ENCODE data around the gene TMEM145.
A peak's percentile ranks its signal among the peaks of the same experiment; 100 is the strongest.

The TMEM145 gene

DNA sequence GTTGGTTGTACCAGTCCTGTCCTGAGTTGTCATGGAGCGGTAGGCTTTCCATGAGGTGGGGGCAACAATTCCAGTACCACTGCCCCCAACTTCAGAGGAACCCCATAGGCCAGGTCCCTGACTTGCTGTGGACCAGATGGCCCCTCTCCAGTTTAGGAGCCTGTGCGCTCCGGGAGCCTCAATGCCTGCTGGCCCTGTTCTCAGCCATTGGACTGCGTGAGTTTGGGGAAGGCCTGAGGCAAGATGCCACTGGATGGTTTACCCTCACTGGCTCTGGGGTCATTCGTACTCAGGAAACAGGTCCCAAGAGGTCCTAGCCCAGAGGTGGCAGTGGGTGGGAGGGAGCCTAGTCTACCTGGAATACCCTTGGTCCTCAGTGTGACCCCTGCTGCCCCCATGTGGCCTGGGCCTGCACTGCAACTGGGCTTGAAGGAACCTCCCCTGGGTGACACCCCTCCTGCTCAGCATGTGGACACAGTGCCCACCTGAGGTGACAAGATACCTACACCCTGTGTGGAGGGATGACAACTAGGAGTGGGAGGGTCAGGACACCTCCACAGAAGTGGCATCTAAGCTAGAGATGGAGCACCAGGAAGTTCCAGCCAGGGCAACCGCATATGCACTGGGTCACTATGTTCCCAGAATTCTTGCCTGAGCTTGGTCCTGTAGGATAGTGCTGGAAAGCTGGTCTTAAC is 17.1 kb upstream of the TMEM145 start:
- TF ChIP-seq, protein P1, sequence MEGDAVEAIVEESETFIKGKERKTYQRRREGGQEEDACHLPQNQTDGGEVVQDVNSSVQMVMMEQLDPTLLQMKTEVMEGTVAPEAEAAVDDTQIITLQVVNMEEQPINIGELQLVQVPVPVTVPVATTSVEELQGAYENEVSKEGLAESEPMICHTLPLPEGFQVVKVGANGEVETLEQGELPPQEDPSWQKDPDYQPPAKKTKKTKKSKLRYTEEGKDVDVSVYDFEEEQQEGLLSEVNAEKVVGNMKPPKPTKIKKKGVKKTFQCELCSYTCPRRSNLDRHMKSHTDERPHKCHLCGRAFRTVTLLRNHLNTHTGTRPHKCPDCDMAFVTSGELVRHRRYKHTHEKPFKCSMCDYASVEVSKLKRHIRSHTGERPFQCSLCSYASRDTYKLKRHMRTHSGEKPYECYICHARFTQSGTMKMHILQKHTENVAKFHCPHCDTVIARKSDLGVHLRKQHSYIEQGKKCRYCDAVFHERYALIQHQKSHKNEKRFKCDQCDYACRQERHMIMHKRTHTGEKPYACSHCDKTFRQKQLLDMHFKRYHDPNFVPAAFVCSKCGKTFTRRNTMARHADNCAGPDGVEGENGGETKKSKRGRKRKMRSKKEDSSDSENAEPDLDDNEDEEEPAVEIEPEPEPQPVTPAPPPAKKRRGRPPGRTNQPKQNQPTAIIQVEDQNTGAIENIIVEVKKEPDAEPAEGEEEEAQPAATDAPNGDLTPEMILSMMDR (IDR thresholded peaks at IDR 0.05; ENCODE audit: low read depth, low read length): peak; percentile 98
- DNase-seq (ENCODE audit: low read depth in 2 of 2): peak; percentile 62 to 66

DNA sequence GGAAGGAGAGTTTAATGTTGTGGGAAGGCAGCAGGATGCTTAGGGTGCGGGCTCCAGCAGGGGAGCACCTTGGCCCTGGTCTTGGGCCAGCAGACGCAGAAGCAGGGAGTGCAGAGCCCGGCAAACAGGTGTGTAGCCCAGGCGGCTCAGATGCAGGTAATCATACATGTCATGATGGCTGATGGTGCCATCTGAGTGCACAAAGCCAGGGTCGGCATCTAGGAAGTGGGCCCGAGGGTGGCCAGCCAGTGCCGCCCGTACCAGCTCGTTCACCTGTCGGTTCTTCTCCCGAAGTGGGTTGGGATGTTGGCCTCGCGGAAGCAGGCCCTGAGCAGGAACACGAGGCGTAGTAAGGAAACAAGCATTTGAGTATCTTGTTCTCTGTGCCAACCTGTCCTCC is 16.1 kb upstream of the TMEM145 start:
- no peak overlapping the region for H3K4me3 ChIP-seq (replicated peaks in 1 of 2; ENCODE audit: low read depth in 2 of 2, low read length in 2 of 2)
- DNase-seq (ENCODE audit: low read depth in 2 of 2): no peak
- TF ChIP-seq, protein P1 (IDR thresholded peaks at IDR 0.05; ENCODE audit: low read depth, low read length): no peak

More for the DNA sequence above, 17.1 kb upstream of the TMEM145 start:
- no peak overlapping the region for H3K4me3 ChIP-seq (replicated peaks in 1 of 2; ENCODE audit: low read depth in 2 of 2, low read length in 2 of 2)

DNA sequence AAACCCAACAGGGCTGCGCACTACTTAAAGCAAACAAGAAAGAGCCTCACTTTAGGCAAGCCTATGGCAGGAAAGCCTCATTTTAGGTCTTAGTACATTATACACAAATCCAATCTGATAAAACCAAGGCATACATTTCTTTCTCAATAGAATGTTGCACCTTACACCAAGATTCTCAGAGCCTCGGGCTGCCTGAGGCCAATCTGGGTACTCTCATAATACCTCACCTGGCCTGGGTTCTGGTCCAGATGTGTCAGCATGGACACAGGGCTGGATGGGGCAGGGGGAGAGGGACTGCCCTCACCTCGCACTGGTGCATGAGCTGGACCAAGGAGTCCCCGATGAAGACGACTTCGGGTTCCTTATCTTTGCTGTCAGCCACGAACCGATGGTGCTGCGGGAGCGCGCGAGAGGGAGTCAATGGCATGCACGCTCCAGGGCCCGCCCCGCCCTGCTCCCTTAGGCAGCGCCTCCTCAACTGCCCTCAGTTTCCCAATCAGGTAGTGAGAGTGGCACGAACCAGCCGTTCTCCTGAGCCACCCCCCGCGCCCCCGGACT is 11.4 kb upstream of the TMEM145 start, which contains the start of gene PRR19:
TSS of gene PRR19 (plus strand) at position 487 of the 558 bp plus-strand sequence. CDS start 7,453 bp downstream, outside the sequence.
- TF ChIP-seq, protein P1 (IDR thresholded peaks at IDR 0.05; ENCODE audit: low read depth, low read length): no peak

DNA sequence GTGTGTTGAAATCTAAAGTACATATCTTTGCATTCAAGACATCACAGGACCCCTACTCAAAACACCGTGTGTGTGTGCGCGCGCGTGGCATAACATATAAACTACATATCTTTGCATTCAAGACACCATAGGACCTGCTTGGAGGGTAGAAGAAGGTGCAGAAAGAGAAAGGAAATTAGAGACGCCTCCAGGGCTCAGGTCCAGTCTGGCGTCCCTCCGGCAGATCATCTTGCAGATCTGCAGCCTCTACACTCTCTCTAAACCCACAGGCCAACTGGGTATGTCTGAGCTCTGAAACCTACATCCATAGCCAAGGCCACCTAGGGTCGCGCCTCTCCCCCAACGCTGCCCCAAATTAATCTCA is 10.0 kb upstream of the TMEM145 start:
- H3K4me3 ChIP-seq (replicated peaks in 1 of 2; ENCODE audit: low read depth in 2 of 2, low read length in 2 of 2): no peak overlapping the region
- TF ChIP-seq, protein P1 (IDR thresholded peaks at IDR 0.05; ENCODE audit: low read depth, low read length): no peak

More for the DNA sequence above, 11.4 kb upstream of the TMEM145 start, which contains the start of gene PRR19:
- no peak for DNase-seq (ENCODE audit: low read depth in 2 of 2)
- peak within 1 kb of the TSS; percentile 67 to 75 for H3K4me3 ChIP-seq (replicated peaks in 1 of 2; ENCODE audit: low read depth in 2 of 2, low read length in 2 of 2)

DNA sequence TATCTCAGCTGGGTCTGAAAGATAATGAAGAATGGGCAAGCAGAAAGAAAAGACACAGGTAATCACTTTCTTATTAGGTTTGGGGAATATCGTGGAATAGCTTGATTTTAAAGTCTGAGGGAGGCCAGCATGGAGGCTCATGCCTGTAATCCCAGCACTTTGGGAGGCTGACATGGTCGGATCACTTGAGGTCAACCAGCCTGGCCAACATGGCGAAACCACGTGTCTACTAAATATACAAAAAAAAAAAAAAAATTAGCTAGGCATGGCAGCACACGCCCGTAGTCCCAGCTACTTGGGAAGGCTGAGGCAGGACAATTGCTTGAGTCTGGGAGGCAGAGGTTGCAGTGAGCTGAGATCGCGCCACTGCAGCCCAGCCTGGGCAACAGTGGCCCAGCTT is 9.2 kb upstream of the TMEM145 start:
- no peak for DNase-seq (ENCODE audit: low read depth in 2 of 2)
- TF ChIP-seq, protein P1 (IDR thresholded peaks at IDR 0.05; ENCODE audit: low read depth, low read length): no peak
- no peak overlapping the region for H3K4me3 ChIP-seq (replicated peaks in 1 of 2; ENCODE audit: low read depth in 2 of 2, low read length in 2 of 2)

More for the DNA sequence above, 10.0 kb upstream of the TMEM145 start:
- no peak for DNase-seq (ENCODE audit: low read depth in 2 of 2)

DNA sequence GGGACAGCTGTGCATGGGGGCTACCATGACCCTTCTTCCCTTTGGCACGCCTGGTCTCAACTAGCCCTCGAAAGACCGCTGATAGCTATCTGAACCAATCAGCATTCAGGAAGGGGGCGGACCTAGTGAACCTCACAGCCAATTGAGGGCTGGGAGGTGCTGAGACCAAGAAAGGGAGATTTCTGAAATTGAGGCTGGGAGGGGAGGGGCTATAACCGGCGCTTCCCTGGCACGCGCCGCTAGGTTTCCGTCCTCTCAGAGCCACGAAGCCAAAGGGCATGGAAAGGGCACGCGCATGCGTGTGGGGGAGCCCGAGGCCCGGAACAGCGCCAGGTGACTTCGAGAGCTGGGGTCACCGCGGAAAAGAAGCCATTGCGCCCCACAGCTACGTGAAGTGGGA is 6.5 kb upstream of the TMEM145 start:
- no peak for DNase-seq (ENCODE audit: low read depth in 2 of 2)
- no peak overlapping the region for H3K4me3 ChIP-seq (replicated peaks in 1 of 2; ENCODE audit: low read depth in 2 of 2, low read length in 2 of 2)
- TF ChIP-seq, protein P1 (IDR thresholded peaks at IDR 0.05; ENCODE audit: low read depth, low read length): no peak
